GM21515 (cell line): ENCODE results near the gene BTBD7.

Experiments
- ATAC-seq: cut with Tn5 transposase; IDR thresholded peaks from one replicate; pipeline ENCODE4 v1.9.1; 2021; ENCODE audit not compliant: unreplicated experiment

Gene BTBD7

DNA sequence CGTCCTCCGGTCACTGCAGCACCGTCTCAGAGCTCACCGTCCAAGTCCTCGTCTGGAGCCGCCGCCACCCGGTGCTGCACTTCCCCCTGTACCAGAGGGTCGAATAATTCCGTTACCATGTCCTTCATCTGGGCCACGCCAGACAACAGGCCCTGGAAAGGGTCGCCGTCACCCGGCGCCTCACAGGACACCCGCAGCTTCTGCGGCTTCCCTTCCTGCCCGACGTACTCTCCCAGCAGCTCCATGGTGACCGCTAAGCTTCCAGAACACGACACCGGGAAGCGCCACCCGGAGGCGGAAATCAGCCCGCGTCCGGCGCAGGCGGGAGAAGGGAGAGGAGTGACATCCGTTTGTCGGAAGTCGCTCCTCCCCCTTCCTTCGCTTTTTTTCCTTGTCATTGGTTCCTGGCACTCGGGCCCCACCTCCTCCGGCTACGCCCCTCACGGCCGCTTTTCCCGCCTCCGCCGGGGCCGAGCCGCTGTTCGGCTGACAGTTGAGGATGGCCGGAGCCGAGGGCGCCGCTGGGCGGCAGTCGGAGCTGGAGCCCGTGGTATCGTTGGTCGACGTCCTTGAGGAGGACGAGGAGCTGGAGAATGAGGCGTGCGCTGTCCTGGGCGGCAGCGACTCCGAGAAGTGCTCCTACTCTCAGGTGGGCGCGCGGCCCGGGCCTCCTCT is 125.9 kb downstream of the BTBD7 start, which contains the start of the genes GON7 and UBR7:
GON7 (minus strand) TSS at position 273 of the 675 bp plus-strand sequence; CDS start at position 245, 28 bp downstream.
UBR7 (plus strand) TSS at position 464 of the 675 bp plus-strand sequence; CDS start at position 500, 36 bp downstream.
- peak; percentile 83 for ATAC-seq

DNA sequence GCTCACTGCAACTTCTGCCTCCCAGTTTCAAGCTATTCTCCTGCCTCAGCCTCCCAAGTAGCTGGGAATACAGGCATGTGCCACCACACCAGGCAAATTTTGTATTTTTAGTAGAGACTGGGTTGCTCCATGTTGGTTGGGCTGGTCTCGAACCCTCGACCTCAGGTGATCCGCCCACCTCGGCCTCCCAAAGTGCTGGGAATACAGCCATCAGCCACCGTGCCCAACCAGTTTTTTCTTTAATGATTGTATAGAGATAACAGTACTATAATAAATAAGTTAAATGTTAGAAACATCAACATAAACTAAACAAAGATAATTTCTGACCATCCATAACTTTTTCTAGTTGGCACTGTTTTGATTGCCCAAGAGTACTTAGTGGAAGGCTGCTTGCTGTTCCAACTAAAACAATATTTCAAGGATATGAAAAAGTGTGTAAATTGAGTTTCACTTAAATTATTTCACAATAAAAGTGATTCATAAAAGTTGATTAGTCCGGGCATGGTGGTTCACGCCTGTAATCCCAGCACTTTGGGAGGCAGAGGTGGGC is 131.6 kb downstream of the BTBD7 start:
- no peak for ATAC-seq

DNA sequence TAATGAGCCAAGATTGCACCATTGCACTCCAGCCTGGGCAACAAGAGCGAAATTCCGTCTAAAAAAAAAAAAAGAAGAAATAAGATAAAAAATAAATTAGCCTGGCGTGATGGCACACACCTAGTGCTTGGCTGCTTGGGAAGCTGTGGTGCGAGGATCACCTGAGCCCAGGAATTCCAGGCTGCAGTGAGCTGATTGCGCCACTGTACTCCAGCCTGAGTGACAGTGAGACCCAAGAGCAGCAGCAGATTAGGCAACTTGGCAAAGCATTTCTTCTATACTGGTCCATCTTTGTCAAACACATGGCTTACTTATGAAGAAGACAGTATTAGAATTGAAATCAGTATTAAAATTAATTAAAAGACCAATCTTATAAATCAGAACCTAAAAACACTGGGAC is 132.3 kb downstream of the BTBD7 start:
- no peak for ATAC-seq

- no peak for ATAC-seq
These were observed 133.8 kb downstream of the BTBD7 start for GRCh38 chr14:93199031-93199430.

- ATAC-seq: no peak
These were observed 137.4 kb downstream of the BTBD7 start for GRCh38 chr14:93195316-93195999.
